Sigmoid colon (tissue), 7 donors: ENCODE measurements around the gene TFF1. TPM values are rescaled to one million over a fixed set of nuclear protein-coding genes. Genes with fewer than 3 reads are reported as not detected.

Experiments
- DNase-seq: peaks from one replicate; pipeline ENCODE4 v3.0.0-alpha.2; 2019
- H3K27ac ChIP-seq, 4 donors: fragments of 200-600 bp; sonication (generic); one replicate each; pipeline ENCODE4 v1.5.1; 2016 to 2019; ENCODE audit warnings: mild to moderate bottlenecking in 1 of 4
- H3K27me3 ChIP-seq, 3 donors: fragments of 200-600 bp; sonication (generic); one replicate each; pipeline ENCODE4 v1.5.1; 2019; ENCODE audit warnings: mild to moderate bottlenecking in 1 of 3
- H3K36me3 ChIP-seq, 4 donors: fragments of 200-600 bp; sonication (generic); one replicate each; pipeline ENCODE4 v1.5.1; 2016 to 2019
- H3K4me1 ChIP-seq, 4 donors: fragments of 200-600 bp; sonication (generic); one replicate each; pipeline ENCODE4 v1.5.1; 2017 to 2019
- H3K4me3 ChIP-seq, 4 donors: fragments of 200-600 bp; sonication (generic); one replicate each; pipeline ENCODE4 v1.5.1; 2017 to 2019; ENCODE audit warnings: mild to moderate bottlenecking in 2 of 4, moderate library complexity in 1 of 4
- H3K9me3 ChIP-seq, 4 donors: fragments of 200-600 bp in 3 of 4; sonication (generic) in 3 of 4; one replicate each; pipeline versions ENCODE4 v1.5.1 to v1.6.1; 2013 to 2019
- EP300 ChIP-seq, 4 donors: sonication (generic); formaldehyde crosslinking; IDR thresholded peaks; one replicate each; pipeline ENCODE4 v1.6.1; 2017; ENCODE audit warnings: antibody characterized with exemption in 4 of 4
- POLR2A ChIP-seq, 2 donors: fragments of 450-650 bp; IDR thresholded peaks; one replicate each; pipeline ENCODE4 v1.6.1; 2016; ENCODE audit warnings: antibody characterized with exemption in 2 of 2, mild to moderate bottlenecking in 2 of 2, moderate library complexity in 2 of 2
- POLR2AphosphoS5 ChIP-seq, 4 donors: sonication (generic); formaldehyde crosslinking; IDR thresholded peaks; one replicate each; pipeline ENCODE4 v1.6.1; 2017; ENCODE audit warnings: antibody characterized with exemption in 4 of 4
- WGBS, 2 donors: extraction: QIAGEN DNeasy Blood & Tissue Kit; methylation state at CpG; one replicate each; pipeline ENCODE4 v1.1.7; 2013; 5-methylcytosine and 5-hydroxymethylcytosine counted together
- intact Hi-C: fragments of 100-400 bp; cut with DNase I; formaldehyde crosslinking; loops from one replicate; pipeline ENCODE4 v1.15.1; 2023
- polyA plus RNA-seq, 3 donors: library from polyadenylated mRNA; stranded (reverse); fragments of 200-250 nt; gene quantifications; one replicate each; pipeline ENCODE4 v1.2.3, GENCODE V29; 2013
- total RNA-seq, 4 donors: library from RNA; depleted of rRNA; stranded (reverse); fragments of >200 nt; gene quantifications; one replicate each; pipeline ENCODE4 v1.1.0, GENCODE V29; 2016
- TF ChIP-seq, protein P1 (sequence below), 4 experiments: fragments of 450-650 bp in 3 of 4; fragments of 200-600 bp in 1 of 4; IDR thresholded peaks; one replicate each; pipeline ENCODE4 v1.5.1; 2016 to 2019; ENCODE audit warnings: antibody characterized with exemption in 4 of 4, mild to moderate bottlenecking in 3 of 4, moderate library complexity in 2 of 4
- donor health status: healthy with polysubstance abuse.
- donor health status: Bipolar disorder and iron deficiency.
- donor health status: healthy.

The TFF1 gene
- total and polyA plus RNA-seq, 7 donors, result 1.1 to 706 (median 454) TPM; not detected in 3

DNA sequence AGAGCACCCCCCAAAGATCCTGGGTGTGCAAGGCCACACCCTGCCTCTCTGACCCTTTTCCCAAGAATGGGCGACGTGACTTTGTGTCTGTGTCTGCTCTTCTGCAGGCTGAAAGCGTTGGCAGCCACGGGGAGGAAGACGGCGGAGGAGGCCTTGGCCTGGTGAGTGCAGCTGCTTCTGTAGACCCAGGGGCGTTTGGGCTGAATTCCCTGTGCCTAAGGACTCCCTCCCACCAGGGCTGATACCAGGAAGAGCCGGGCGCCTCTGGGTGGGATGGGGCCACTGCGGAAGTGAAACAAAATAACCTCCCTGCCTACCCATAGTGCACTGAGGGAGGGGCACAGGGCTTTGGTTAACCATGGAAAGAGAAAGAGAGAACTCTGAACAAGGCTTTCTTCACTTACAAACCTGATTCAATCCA is 39.9 kb upstream of the TFF1 start:
- DNase-seq, result peak; percentile 44
- intact Hi-C loops, result no loop called here
- WGBS, 2 donors, result 74 to 87% methylated on average over 10 of the region's 10 CpGs
- Histone ChIP-seq H3K27me3 (peaks cover 0 to 10% (median 0%) of the 10 kb centered on the region in 3 donors), H3K27ac (no peak overlapping the region), H3K4me3 (no peak overlapping the region), H3K9me3 (peaks cover 0 to 4% (median 0%) of the 10 kb centered on the region in 4 donors), H3K4me1 (no peaks in the 10 kb centered on the region), H3K36me3 (no peaks in the 10 kb centered on the region)
- TF ChIP-seq POLR2AphosphoS5 (IDR thresholded peaks at IDR 0.05) (no peak), POLR2A (IDR thresholded peaks at IDR 0.05) (no peak)
- TF ChIP-seq, protein P1, sequence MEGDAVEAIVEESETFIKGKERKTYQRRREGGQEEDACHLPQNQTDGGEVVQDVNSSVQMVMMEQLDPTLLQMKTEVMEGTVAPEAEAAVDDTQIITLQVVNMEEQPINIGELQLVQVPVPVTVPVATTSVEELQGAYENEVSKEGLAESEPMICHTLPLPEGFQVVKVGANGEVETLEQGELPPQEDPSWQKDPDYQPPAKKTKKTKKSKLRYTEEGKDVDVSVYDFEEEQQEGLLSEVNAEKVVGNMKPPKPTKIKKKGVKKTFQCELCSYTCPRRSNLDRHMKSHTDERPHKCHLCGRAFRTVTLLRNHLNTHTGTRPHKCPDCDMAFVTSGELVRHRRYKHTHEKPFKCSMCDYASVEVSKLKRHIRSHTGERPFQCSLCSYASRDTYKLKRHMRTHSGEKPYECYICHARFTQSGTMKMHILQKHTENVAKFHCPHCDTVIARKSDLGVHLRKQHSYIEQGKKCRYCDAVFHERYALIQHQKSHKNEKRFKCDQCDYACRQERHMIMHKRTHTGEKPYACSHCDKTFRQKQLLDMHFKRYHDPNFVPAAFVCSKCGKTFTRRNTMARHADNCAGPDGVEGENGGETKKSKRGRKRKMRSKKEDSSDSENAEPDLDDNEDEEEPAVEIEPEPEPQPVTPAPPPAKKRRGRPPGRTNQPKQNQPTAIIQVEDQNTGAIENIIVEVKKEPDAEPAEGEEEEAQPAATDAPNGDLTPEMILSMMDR (IDR thresholded peaks at IDR 0.05), result no peak

DNA sequence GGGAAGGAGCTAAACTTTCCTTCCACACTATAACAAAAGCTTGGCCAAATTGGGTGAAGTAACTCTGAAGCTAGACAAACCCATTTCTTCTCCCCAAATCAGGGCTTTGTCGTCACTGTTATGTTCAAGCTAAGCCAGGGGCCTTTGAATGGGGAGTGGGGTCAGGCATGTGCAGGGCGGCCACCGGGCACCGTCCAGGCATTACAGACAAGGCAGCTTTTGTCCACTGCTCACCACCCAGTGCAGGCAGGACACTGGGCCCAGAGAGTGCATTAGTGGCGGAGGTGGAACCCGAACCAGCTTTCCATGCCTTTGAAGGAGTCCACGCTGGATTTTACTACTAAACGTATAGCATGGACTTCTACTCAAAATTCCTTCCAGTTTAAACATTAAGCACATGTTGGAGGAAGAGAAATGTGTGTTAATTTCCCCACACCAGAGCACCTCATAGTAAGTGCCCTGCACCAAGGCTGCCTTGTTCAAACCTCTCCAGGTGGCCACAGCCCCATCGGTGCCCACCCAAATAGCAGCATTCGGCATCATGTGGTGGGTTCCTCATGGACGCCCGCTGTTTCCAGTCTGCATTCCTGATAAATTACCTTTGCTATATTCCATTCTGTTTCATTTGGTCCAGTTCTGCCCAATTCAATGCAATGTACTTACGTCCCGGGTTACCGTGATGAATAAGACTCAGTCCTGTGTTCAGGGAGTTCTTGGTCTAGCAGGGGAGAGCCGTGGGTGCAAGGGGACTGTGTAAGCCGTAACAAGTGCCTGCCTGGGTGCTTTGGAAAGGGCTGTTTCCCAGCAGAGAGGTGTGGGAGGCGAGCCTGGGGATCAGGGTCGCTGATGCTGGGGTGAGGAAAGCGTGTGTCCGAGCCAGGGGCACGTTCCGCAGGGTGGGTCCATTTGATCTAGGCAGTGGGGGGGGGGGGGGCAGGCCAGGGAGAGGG is 39.0 kb upstream of the TFF1 start:
- no peaks in the 10 kb centered on the region for H3K36me3 ChIP-seq
- WGBS, 2 donors, result 81 to 90% methylated on average over 23 of the region's 23 CpGs
- H3K4me3 ChIP-seq, result no peak overlapping the region
- TF ChIP-seq POLR2A (IDR thresholded peaks at IDR 0.05), result no peak
- TF ChIP-seq EP300 (IDR thresholded peaks at IDR 0.05), result no peak
- TF ChIP-seq POLR2AphosphoS5 (IDR thresholded peaks at IDR 0.05), result no peak
- TF ChIP-seq, protein P1 (IDR thresholded peaks at IDR 0.05), result no peak
- intact Hi-C loops, result no loop called here
- no peaks in the 10 kb centered on the region for H3K4me1 ChIP-seq
- peaks cover 0 to 10% (median 0%) of the 10 kb centered on the region in 3 donors for H3K27me3 ChIP-seq
- peaks cover 0 to 4% (median 0%) of the 10 kb centered on the region in 4 donors for H3K9me3 ChIP-seq
- DNase-seq, result peak; percentile 35
- no peak overlapping the region for H3K27ac ChIP-seq

DNA sequence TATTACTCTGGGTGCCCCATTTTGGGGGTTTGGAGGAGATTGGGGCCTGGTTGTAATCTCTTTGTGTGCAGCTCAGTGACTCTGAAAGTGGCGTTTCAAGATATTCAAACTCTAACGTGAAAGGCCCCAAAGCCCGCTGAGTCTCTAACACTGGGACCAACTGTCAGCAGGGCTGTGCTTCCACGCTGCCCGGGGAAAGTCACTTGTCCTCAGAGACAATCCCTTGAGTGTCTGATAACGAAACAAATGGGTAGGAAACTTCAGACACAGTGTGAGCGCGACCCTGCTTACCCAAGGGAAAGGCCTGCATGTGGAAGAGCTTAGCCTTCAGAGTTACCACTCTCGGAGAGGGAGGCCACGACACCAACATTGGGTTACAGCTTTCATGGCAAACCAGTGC is 38.2 kb upstream of the TFF1 start:
- no peaks in the 10 kb centered on the region for H3K36me3 ChIP-seq
- H3K27me3 ChIP-seq, result peaks cover 0 to 4% (median 0%) of the 10 kb centered on the region in 3 donors
- intact Hi-C loops, result no loop called here
- no peak overlapping the region for H3K4me3 ChIP-seq
- 72 to 88% methylated on average over 10 of the region's 10 CpGs for WGBS, 2 donors
- peaks cover 0 to 4% (median 0%) of the 10 kb centered on the region in 4 donors for H3K9me3 ChIP-seq
- DNase-seq, result no peak
- no peaks in the 10 kb centered on the region for H3K4me1 ChIP-seq
- H3K27ac ChIP-seq, result no peak overlapping the region
- TF ChIP-seq, protein P1 (IDR thresholded peaks at IDR 0.05), result no peak

DNA sequence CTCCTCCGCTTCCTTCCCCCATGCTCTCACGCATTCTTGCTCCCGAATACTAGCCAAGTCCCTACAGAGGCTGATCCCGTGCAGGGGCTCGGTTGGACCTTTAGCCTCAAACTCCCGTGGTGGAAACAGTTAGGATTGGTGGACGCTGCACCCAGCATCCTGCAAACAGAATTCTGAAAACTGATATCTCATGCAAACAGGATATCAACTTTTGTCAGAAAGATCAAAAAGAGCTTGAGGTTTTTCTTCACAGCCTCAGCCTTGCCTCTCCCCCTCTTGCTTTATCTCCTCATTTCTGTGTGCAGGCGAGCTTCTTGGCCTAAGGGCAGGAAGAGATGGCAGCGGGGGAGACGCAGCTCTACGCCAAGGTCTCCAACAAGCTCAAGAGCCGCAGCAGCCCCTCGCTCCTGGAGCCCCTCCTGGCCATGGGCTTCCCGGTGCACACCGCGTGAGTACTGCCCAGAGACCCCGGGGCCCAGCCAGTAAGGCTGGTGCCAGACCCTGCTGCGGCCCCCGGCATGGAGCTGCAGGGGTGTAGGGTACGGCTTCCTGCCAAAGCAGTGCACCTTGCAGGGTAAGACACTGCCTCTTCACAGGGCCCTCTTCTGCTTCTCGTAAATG is 37.4 kb upstream of the TFF1 start, which contains the start of gene UBASH3A:
TSS of gene UBASH3A (plus strand) at position 292 of the 621 bp plus-strand sequence. CDS start at position 336, 44 bp downstream.
- H3K9me3 ChIP-seq, result peaks cover 0 to 4% (median 0%) of the 10 kb centered on the region in 4 donors
- intact Hi-C loops, result no loop called here
- H3K4me3 ChIP-seq, result no peak within 1 kb of the TSS
- H3K27ac ChIP-seq, result no peak within 1 kb of the TSS
- no peaks in the 10 kb centered on the region for H3K4me1 ChIP-seq
- peak; percentile 50 for DNase-seq
- no peaks in the 10 kb centered on the region for H3K27me3 ChIP-seq
- TF ChIP-seq POLR2A (IDR thresholded peaks at IDR 0.05) (no peak), POLR2AphosphoS5 (IDR thresholded peaks at IDR 0.05) (no peak), EP300 (IDR thresholded peaks at IDR 0.05) (no peak)
- TF ChIP-seq, protein P1 (IDR thresholded peaks at IDR 0.05), result no peak
- 70 to 88% methylated on average over 21 of the region's 21 CpGs for WGBS, 2 donors
- H3K36me3 ChIP-seq, result no peaks in the 10 kb centered on the region
